Peyer's patch (tissue), 4 donors: Measurements from ENCODE around the gene TMOD2.

ENCODE experiments used
- POLR2A ChIP-seq, 2 donors: fragments of 450-650 bp; IDR thresholded peaks; one replicate each; pipeline ENCODE4 v1.5.1; 2017; ENCODE audit warnings: antibody characterized with exemption in 2 of 2, mild to moderate bottlenecking in 2 of 2, moderate library complexity in 2 of 2
- TF ChIP-seq, protein P1 (sequence below), 6 experiments: fragments of 450-650 bp in 4 of 6; fragments of 200-600 bp in 2 of 6; sonication (generic) in 1 of 6; IDR thresholded peaks; one replicate each; pipeline ENCODE4 v1.5.1; 2017 to 2019; ENCODE audit warnings: antibody characterized with exemption in 6 of 6, mild to moderate bottlenecking in 3 of 6, moderate library complexity in 1 of 6

DNA sequence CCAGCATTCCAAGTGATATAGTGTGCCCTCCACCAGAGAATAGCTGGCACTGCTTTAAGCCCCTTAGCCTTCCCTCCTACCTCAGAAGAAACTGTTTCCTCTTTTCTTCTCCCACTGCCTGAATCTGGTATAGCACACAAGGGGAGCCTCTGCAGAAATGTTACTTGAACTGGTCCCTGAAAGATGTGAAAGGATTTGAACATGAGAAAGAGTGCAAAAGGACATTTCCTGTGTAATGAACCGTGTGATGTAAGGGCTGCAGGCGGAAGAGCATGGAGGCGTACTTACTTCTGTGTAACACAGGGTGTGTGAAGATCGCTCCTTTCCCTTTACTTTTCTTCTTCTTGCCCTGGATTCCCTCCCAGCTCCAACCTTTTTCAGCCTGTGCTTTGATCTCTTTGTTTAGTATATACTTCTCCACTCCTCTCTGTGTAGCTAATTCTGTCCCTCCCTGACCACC is 86.4 kb downstream of the TMOD2 start:
- no peak for TF ChIP-seq POLR2A (IDR thresholded peaks at IDR 0.05)
- TF ChIP-seq, protein P1, sequence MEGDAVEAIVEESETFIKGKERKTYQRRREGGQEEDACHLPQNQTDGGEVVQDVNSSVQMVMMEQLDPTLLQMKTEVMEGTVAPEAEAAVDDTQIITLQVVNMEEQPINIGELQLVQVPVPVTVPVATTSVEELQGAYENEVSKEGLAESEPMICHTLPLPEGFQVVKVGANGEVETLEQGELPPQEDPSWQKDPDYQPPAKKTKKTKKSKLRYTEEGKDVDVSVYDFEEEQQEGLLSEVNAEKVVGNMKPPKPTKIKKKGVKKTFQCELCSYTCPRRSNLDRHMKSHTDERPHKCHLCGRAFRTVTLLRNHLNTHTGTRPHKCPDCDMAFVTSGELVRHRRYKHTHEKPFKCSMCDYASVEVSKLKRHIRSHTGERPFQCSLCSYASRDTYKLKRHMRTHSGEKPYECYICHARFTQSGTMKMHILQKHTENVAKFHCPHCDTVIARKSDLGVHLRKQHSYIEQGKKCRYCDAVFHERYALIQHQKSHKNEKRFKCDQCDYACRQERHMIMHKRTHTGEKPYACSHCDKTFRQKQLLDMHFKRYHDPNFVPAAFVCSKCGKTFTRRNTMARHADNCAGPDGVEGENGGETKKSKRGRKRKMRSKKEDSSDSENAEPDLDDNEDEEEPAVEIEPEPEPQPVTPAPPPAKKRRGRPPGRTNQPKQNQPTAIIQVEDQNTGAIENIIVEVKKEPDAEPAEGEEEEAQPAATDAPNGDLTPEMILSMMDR (IDR thresholded peaks at IDR 0.05), result no peak
